Measurements from ENCODE around the gene CUTC. TPM values are rescaled to one million over a fixed set of nuclear protein-coding genes. Genes with fewer than 3 reads are reported as not detected.

CUTC gene
- total RNA-seq, 1 experiment from 2014 or later, result 22.9 TPM

DNA sequence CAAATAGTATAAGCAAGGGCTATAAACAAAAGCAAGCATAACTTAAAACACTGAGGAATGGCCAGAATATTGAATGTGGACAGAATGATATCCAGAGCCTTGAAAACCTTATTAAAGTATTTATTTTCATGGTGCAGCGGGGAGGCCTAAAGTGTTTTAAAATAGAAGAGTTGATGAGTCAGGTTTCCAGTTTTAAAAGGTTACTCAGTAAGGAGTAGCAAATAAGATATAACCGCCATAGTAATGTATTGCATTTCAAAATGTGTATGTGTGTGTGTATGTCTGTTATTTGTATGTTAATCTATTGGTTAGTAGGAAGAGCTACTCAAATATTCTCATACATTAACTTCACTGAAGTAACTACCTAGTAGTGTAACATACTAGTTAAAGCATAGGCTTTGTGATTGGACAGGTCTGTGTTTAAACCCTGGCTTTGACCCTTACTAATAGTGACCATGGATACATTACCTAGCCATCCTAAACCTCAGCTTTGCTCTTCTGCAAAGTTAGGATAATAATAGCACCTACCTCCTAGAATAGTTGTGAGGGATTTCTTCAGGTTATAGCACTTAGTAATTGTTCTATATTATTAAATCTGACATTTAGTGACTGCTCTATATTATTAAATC is 16.9 kb downstream of the CUTC start:
- no peak overlapping the region for H2AFZ ChIP-seq (ENCODE audit: low read length)

DNA sequence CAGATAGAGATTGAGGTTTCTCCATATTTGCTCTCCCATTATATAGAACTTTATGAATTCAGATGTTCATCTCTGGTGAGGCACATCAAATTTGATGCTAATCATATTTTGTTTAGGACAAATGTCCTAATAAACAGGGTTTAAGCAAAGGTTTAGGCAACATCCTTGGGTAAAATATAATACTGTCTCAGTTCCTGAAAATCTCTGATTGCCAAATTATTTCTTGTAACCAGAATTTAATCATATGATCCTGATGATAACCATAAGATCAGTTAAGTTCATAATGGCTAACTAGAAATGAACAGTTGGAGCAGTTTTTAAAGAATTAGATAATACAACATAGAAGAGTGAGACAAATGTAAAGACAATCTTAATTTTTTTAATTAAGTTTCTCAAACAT is 18.6 kb downstream of the CUTC start:
- no peak overlapping the region for H3K4me2 ChIP-seq (ENCODE audit: low read depth, low read length, poor library complexity, severe bottlenecking)
- H3K9me2 ChIP-seq (replicated peaks; ENCODE audit: insufficient read depth, low read length), result no peaks in the 10 kb centered on the region
- H3K36me3 ChIP-seq (ENCODE audit: insufficient read depth, low read length), result peaks cover 67% of the 10 kb centered on the region
- no peak overlapping the region for H3K4me3 ChIP-seq (ENCODE audit: low read length)
- H3K27ac ChIP-seq (ENCODE audit: low read length), result no peak overlapping the region
- no peaks in the 10 kb centered on the region for H3K9me3 ChIP-seq (ENCODE audit: low read length)
- H3K79me2 ChIP-seq (ENCODE audit: low read length), result peaks cover 27% of the 10 kb centered on the region
- no peak for DNase-seq
- no peaks in the 10 kb centered on the region for H3K4me1 ChIP-seq (ENCODE audit: low read length)
- H3K9ac ChIP-seq (ENCODE audit: low read length), result no peak overlapping the region
- H4K20me1 ChIP-seq (ENCODE audit: insufficient read depth, low read depth, low read length), result no peaks in the 10 kb centered on the region
- no peaks in the 10 kb centered on the region for H3K27me3 ChIP-seq (ENCODE audit: low read length)
- no peak overlapping the region for H2AFZ ChIP-seq (ENCODE audit: low read length)

More for the DNA sequence above, 16.9 kb downstream of the CUTC start:
- H3K27me3 ChIP-seq (ENCODE audit: low read length), result no peaks in the 10 kb centered on the region
- peaks cover 67% of the 10 kb centered on the region; the same call in 1 of the 2 replicates for H3K36me3 ChIP-seq (ENCODE audit: insufficient read depth, low read length)
- no peak overlapping the region for H3K9ac ChIP-seq (ENCODE audit: low read length)
- no peak overlapping the region for H3K27ac ChIP-seq (ENCODE audit: low read length)
- H3K9me2 ChIP-seq (replicated peaks; ENCODE audit: insufficient read depth, low read length), result no peaks in the 10 kb centered on the region
- H4K20me1 ChIP-seq (ENCODE audit: insufficient read depth, low read depth, low read length), result no peaks in the 10 kb centered on the region
- H3K4me3 ChIP-seq (ENCODE audit: low read length), result no peak overlapping the region
- peaks cover 31% of the 10 kb centered on the region for H3K79me2 ChIP-seq (ENCODE audit: low read length)
- H3K4me1 ChIP-seq (ENCODE audit: low read length), result no peaks in the 10 kb centered on the region
- no peaks in the 10 kb centered on the region for H3K9me3 ChIP-seq (ENCODE audit: low read length)
- H3K4me2 ChIP-seq (ENCODE audit: low read depth, low read length, poor library complexity, severe bottlenecking), result no peak overlapping the region
- no peak for DNase-seq

GRCh38 chr10:99754670-99755069 is 22.6 kb downstream of the CUTC start:
- no peak overlapping the region for H2AFZ ChIP-seq (ENCODE audit: low read length)
- no peaks in the 10 kb centered on the region for H3K27me3 ChIP-seq (ENCODE audit: low read length)
- H4K20me1 ChIP-seq (ENCODE audit: insufficient read depth, low read depth, low read length), result no peaks in the 10 kb centered on the region
- H3K9me2 ChIP-seq (replicated peaks; ENCODE audit: insufficient read depth, low read length), result no peaks in the 10 kb centered on the region
- peaks cover 5% of the 10 kb centered on the region; the same call in 1 of the 2 replicates for H3K79me2 ChIP-seq (ENCODE audit: low read length)
- no peak overlapping the region for H3K9ac ChIP-seq (ENCODE audit: low read length)
- no peak overlapping the region for H3K27ac ChIP-seq (ENCODE audit: low read length)
- no peak overlapping the region for H3K4me2 ChIP-seq (ENCODE audit: low read depth, low read length, poor library complexity, severe bottlenecking)
- DNase-seq, result no peak
- H3K36me3 ChIP-seq (ENCODE audit: insufficient read depth, low read length), result peaks cover 62% of the 10 kb centered on the region
- H3K9me3 ChIP-seq (ENCODE audit: low read length), result no peaks in the 10 kb centered on the region
- H3K4me3 ChIP-seq (ENCODE audit: low read length), result no peak overlapping the region
- no peaks in the 10 kb centered on the region for H3K4me1 ChIP-seq (ENCODE audit: low read length)

GRCh38 chr10:99756159-99756558 is 24.1 kb downstream of the CUTC start:
- Histone ChIP-seq H3K4me2 (ENCODE audit: low read depth, low read length, poor library complexity, severe bottlenecking) (no peak overlapping the region), H3K79me2 (ENCODE audit: low read length) (no peaks in the 10 kb centered on the region), H3K9ac (ENCODE audit: low read length) (no peak overlapping the region), H3K4me3 (ENCODE audit: low read length) (no peak overlapping the region), H3K27ac (ENCODE audit: low read length) (no peak overlapping the region), H3K9me2 (replicated peaks; ENCODE audit: insufficient read depth, low read length) (no peaks in the 10 kb centered on the region), H4K20me1 (ENCODE audit: insufficient read depth, low read depth, low read length) (no peaks in the 10 kb centered on the region), H3K27me3 (ENCODE audit: low read length) (no peaks in the 10 kb centered on the region), H3K9me3 (ENCODE audit: low read length) (no peaks in the 10 kb centered on the region), H3K4me1 (ENCODE audit: low read length) (no peaks in the 10 kb centered on the region), H3K36me3 (ENCODE audit: insufficient read depth, low read length) (peaks cover 52% of the 10 kb centered on the region), H2AFZ (ENCODE audit: low read length) (no peak overlapping the region)
- DNase-seq, result no peak

DNA sequence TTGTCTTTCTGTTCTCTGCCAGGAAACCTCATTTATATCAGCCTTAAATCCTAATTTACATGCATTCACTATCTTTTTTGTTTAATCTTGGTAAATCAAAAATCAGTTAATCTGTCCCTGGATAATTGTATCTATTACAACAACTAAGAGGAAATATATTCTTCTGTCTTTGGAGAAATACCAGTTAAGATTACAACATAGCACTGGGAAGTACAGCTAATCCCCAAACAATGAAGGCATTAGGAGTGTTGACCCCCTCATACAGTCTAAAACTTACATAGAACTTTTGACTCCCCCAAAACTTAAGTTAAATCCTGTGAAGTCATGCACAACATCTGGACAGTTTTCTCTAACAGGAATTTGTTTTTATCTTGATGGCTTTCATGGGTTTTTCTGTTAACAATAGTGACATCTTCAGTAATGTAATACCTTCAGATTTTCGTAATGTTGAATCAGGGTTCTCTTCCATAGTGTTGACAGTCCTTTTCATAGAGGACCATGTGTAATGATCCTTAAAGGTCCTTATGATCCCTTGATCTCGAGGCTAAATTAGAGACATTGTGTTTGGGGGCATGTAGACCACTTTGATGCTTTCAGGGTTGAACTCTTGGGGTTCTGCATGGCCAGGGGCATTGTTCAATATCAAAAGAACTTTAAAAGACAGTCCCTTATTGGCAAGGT is 26.3 kb downstream of the CUTC start:
- no peak overlapping the region for H2AFZ ChIP-seq (ENCODE audit: low read length)
- no peak overlapping the region for H3K27ac ChIP-seq (ENCODE audit: low read length)
- no peaks in the 10 kb centered on the region for H4K20me1 ChIP-seq (ENCODE audit: insufficient read depth, low read depth, low read length)
- H3K4me2 ChIP-seq (ENCODE audit: low read depth, low read length, poor library complexity, severe bottlenecking), result no peak overlapping the region
- no peaks in the 10 kb centered on the region for H3K79me2 ChIP-seq (ENCODE audit: low read length)
- H3K36me3 ChIP-seq (ENCODE audit: insufficient read depth, low read length), result peaks cover 40% of the 10 kb centered on the region
- H3K4me3 ChIP-seq (ENCODE audit: low read length), result no peak overlapping the region
- H3K9me3 ChIP-seq (ENCODE audit: low read length), result no peaks in the 10 kb centered on the region
- H3K27me3 ChIP-seq (ENCODE audit: low read length), result no peaks in the 10 kb centered on the region
- no peaks in the 10 kb centered on the region for H3K9me2 ChIP-seq (replicated peaks; ENCODE audit: insufficient read depth, low read length)
- H3K4me1 ChIP-seq (ENCODE audit: low read length), result no peaks in the 10 kb centered on the region
- H3K9ac ChIP-seq (ENCODE audit: low read length), result no peak overlapping the region
- DNase-seq, result no peak

DNA sequence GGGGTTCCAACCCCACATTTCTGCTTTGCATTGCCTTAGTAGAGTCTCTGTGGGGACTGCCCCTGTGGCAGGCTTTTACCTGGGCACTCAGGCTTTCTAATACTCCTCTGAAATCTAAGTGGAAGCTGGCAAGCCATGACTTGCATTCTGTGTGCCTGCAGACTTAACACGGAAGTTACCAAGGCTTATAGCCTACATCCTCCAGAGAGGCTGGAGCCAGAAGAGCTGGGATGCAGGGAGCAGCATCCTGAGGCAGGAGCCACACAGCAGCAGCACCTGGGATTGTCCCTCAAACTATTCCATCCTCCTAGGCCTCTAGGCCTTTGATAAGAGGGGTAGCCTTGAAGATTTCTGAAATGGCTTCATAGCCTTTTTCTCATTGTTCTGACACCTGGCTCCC is 28.3 kb downstream of the CUTC start:
- H3K9me2 ChIP-seq (replicated peaks; ENCODE audit: insufficient read depth, low read length), result no peaks in the 10 kb centered on the region
- H3K4me1 ChIP-seq (ENCODE audit: low read length), result peaks cover 3% of the 10 kb centered on the region; the same call in 1 of the 2 replicates
- H3K9ac ChIP-seq (ENCODE audit: low read length), result no peak overlapping the region

DNA sequence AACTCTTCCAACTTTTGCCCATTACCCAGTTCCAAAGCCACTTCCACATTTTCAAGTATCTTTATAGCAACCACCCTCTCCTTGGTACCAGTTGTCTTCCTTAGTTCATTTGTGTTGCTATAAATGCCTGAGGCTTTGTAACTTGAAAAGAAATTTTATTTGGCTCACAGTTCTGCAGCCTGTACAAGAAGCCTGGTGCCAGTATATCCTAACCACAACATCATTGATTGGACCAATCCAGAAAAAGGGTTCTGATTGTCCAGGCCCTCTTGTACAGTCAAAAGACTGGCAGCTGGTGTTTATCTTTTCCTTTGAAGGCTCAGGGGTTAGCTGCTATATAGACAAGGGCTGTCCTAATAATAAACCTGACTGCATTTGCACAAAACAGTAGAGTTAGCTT is 29.3 kb downstream of the CUTC start:
- H3K4me2 ChIP-seq (ENCODE audit: low read depth, low read length, poor library complexity, severe bottlenecking), result no peak overlapping the region
- no peak overlapping the region for H3K27ac ChIP-seq (ENCODE audit: low read length)
- peaks cover 3% of the 10 kb centered on the region; the same call in 1 of the 2 replicates for H3K4me1 ChIP-seq (ENCODE audit: low read length)
- no peaks in the 10 kb centered on the region for H3K9me2 ChIP-seq (replicated peaks; ENCODE audit: insufficient read depth, low read length)
- H4K20me1 ChIP-seq (ENCODE audit: insufficient read depth, low read depth, low read length), result no peaks in the 10 kb centered on the region
- H3K36me3 ChIP-seq (ENCODE audit: insufficient read depth, low read length), result peaks cover 23% of the 10 kb centered on the region
- no peaks in the 10 kb centered on the region for H3K79me2 ChIP-seq (ENCODE audit: low read length)
- H3K4me3 ChIP-seq (ENCODE audit: low read length), result no peak overlapping the region
- H3K9me3 ChIP-seq (ENCODE audit: low read length), result no peaks in the 10 kb centered on the region
- H3K9ac ChIP-seq (ENCODE audit: low read length), result no peak overlapping the region
- H2AFZ ChIP-seq (ENCODE audit: low read length), result no peak overlapping the region
- no peaks in the 10 kb centered on the region for H3K27me3 ChIP-seq (ENCODE audit: low read length)
- DNase-seq, result no peak

More for the DNA sequence above, 28.3 kb downstream of the CUTC start:
- Histone ChIP-seq H3K27ac (ENCODE audit: low read length) (no peak overlapping the region), H4K20me1 (ENCODE audit: insufficient read depth, low read depth, low read length) (no peaks in the 10 kb centered on the region), H3K4me3 (ENCODE audit: low read length) (no peak overlapping the region), H3K4me2 (ENCODE audit: low read depth, low read length, poor library complexity, severe bottlenecking) (no peak overlapping the region), H3K27me3 (ENCODE audit: low read length) (no peaks in the 10 kb centered on the region), H3K79me2 (ENCODE audit: low read length) (no peaks in the 10 kb centered on the region), H3K36me3 (ENCODE audit: insufficient read depth, low read length) (peaks cover 28% of the 10 kb centered on the region), H3K9me3 (ENCODE audit: low read length) (no peaks in the 10 kb centered on the region), H2AFZ (ENCODE audit: low read length) (no peak overlapping the region)
- DNase-seq, result no peak

- H3K4me2 ChIP-seq (ENCODE audit: low read depth, low read length, poor library complexity, severe bottlenecking), result no peak overlapping the region
Observed at GRCh38 chr10:99765672-99766301, 33.8 kb downstream of the CUTC start.

More at GRCh38 chr10:99765672-99766301, 33.8 kb downstream of the CUTC start:
- H3K4me1 ChIP-seq (ENCODE audit: low read length), result peaks cover 3% of the 10 kb centered on the region; the same call in 1 of the 2 replicates
- H3K79me2 ChIP-seq (ENCODE audit: low read length), result no peaks in the 10 kb centered on the region
- no peak overlapping the region for H3K9ac ChIP-seq (ENCODE audit: low read length)
- H3K27me3 ChIP-seq (ENCODE audit: low read length), result no peaks in the 10 kb centered on the region
- no peak overlapping the region for H3K27ac ChIP-seq (ENCODE audit: low read length)
- H3K4me3 ChIP-seq (ENCODE audit: low read length), result no peak overlapping the region
- no peaks in the 10 kb centered on the region for H3K9me2 ChIP-seq (replicated peaks; ENCODE audit: insufficient read depth, low read length)
- DNase-seq, result no peak
- no peak overlapping the region for H2AFZ ChIP-seq (ENCODE audit: low read length)
- H4K20me1 ChIP-seq (ENCODE audit: insufficient read depth, low read depth, low read length), result no peaks in the 10 kb centered on the region
- no peaks in the 10 kb centered on the region for H3K9me3 ChIP-seq (ENCODE audit: low read length)
- H3K36me3 ChIP-seq (ENCODE audit: insufficient read depth, low read length), result no peaks in the 10 kb centered on the region
